ENCODE results near the gene PDE3A. TPM values are rescaled to one million over a fixed set of nuclear protein-coding genes. Genes with fewer than 3 reads are reported as not detected.

The PDE3A gene
- 3.4 and 3.7 TPM in 2 replicates for total RNA-seq

GRCh38 chr12:20368114-20368650, at the start of gene PDE3A:
PDE3A (plus strand) TSS chr12:20368537; CDS start chr12:20369285, 748 bp downstream.

GRCh38 chr12:20695232-20695631, 326.9 kb downstream of the PDE3A start, which contains the start of gene SLCO1C1:
SLCO1C1 (plus strand) TSS chr12:20695332; CDS start chr12:20699577, 4,245 bp downstream.

